ENCODE measurements around the gene TET2.

DNA sequence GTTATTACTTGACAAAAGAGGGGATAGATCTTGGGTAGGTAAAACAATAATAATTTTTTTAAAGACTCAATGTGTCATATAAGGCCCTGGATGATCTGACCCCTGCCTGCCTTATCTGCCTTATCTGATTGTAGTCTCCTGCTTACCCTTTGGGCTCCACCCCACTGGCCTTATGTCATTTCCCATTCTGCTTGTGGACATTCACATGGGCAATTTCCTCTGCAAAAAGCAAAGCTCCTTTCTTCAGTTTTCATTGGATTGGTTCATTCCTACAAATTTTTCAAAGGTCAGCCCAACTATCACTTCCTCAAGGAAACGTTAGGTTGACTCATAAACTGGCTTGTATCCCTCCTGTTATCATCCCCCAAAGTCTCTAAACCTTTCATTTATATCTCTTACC is 15.7 kb upstream of the TET2 start:
- TF ChIP-seq, protein P1, sequence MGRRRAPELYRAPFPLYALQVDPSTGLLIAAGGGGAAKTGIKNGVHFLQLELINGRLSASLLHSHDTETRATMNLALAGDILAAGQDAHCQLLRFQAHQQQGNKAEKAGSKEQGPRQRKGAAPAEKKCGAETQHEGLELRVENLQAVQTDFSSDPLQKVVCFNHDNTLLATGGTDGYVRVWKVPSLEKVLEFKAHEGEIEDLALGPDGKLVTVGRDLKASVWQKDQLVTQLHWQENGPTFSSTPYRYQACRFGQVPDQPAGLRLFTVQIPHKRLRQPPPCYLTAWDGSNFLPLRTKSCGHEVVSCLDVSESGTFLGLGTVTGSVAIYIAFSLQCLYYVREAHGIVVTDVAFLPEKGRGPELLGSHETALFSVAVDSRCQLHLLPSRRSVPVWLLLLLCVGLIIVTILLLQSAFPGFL (CRISPR knock-in tag; IDR thresholded peaks at IDR 0.05; ENCODE audit: borderline replicate concordance): no peak
- TF ChIP-seq, protein P2, sequence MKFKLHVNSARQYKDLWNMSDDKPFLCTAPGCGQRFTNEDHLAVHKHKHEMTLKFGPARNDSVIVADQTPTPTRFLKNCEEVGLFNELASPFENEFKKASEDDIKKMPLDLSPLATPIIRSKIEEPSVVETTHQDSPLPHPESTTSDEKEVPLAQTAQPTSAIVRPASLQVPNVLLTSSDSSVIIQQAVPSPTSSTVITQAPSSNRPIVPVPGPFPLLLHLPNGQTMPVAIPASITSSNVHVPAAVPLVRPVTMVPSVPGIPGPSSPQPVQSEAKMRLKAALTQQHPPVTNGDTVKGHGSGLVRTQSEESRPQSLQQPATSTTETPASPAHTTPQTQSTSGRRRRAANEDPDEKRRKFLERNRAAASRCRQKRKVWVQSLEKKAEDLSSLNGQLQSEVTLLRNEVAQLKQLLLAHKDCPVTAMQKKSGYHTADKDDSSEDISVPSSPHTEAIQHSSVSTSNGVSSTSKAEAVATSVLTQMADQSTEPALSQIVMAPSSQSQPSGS (CRISPR knock-in tag; IDR thresholded peaks at IDR 0.05; ENCODE audit: borderline replicate concordance, low read depth): no peak

Measured in WTC11 (cell line).